Activated B cell treated with CpG ODN at 0.5 μM for 24 hours (primary cell): ENCODE measurements around the gene RAB6B. TPM values are rescaled to one million over a fixed set of nuclear protein-coding genes. Genes with fewer than 3 reads are reported as not detected.

Source experiments
- ATAC-seq: fragments of 200-7000 bp; cut with Tn5 transposase; one replicate; pipeline ENCODE4 v1.10.0; 2021; ENCODE audit warnings: low read depth, mild to moderate bottlenecking, moderate library complexity
- CTCF ChIA-PET: fragments of 350-600 bp; sonication (Branson Sonifier 250); formaldehyde crosslinking; loops from one replicate; lab custom pipeline; 2021; ENCODE audit warnings: antibody characterized with exemption; lab: Charles Lee
- POLR2A ChIA-PET: fragments of 350-600 bp; sonication (Branson Sonifier 250); formaldehyde crosslinking; loops from one replicate; lab custom pipeline; 2021; ENCODE audit warnings: antibody characterized with exemption; lab: Charles Lee
- DNase-seq: peaks from one replicate; pipeline ENCODE4 v3.0.0; 2022
- H3K27ac Mint-ChIP-seq: one replicate; pipeline ENCODE4 v1.8.0; 2020; ENCODE audit warnings: mixed read lengths
- H3K27me3 Mint-ChIP-seq: one replicate; pipeline ENCODE4 v1.8.0; 2021; ENCODE audit warnings: mixed read lengths
- H3K36me3 Mint-ChIP-seq: one replicate; pipeline ENCODE4 v1.8.0; 2021; ENCODE audit warnings: low read depth, mixed read lengths
- H3K4me1 Mint-ChIP-seq: one replicate; pipeline ENCODE4 v1.8.0; 2021; ENCODE audit warnings: mixed read lengths
- H3K4me3 Mint-ChIP-seq: one replicate; pipeline ENCODE4 v1.8.0; 2020; ENCODE audit warnings: mild to moderate bottlenecking, mixed read lengths
- H3K9me3 Mint-ChIP-seq: one replicate; pipeline ENCODE4 v1.8.0; 2020; ENCODE audit warnings: mixed read lengths
- intact Hi-C: fragments of 100-400 bp; cut with micrococcal nuclease; formaldehyde crosslinking; loops from one replicate; pipeline ENCODE4 v1.15.1; 2024
- total RNA-seq: library from RNA; stranded (reverse); gene quantifications from 2 replicates; pipeline ENCODE4 v1.2.3, GENCODE V29; 2022
- TF ChIP-seq, protein P1 (sequence below): fragments of 200-600 bp; IDR thresholded peaks from one replicate; pipeline ENCODE4 v1.8.0; 2022; ENCODE audit warnings: antibody characterized with exemption, mild to moderate bottlenecking

RAB6B gene
- total RNA-seq, 1 donor from 2014 or later: not detected

DNA sequence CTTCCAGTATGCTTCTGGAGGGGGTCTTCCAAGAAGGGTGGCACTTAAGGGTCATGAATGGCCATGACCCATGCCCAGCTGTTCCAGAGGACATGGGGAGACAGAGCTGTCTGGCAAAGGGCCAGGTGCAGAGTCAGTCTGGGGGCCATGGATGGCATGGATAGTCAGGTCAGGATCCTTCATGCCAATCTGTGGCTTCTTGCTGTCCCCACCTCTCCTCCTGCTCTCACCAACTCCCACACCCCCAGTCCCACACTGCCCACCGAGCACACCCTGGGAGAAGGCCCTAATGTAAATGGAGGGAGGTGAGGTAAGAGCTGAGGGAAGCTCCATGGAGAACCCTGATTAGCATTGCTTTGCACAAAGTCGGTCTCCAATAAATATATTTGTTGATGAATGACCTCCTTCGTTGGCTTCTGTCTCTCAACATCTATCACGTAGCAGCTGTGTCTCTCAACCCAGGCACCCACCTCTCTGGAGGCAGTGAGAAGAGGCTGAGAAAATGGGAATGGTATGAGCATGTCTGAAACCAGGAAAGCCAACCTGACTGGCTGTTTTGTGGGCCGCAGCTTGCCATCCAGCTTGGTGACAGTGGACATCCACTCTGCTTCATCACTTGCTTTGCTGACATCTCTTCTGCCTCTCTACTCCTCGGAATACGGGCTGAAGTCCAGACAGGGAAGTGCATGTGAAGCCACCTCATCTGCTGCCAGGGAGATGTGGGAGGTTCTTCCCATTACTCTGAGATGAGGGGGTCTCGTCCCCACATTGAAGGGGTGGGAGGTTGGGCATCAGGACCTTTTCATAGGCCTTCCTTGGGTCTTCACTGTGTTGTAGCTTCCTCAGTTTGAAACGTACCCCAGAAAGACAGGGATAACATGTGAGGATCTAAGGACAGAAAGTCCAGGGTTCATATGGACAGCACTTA lies 37.7 kb upstream of the RAB6B start:
- ATAC-seq (no peak), DNase-seq (no peak)
- ChIA-PET CTCF (no interaction called here), POLR2A (no interaction called here)
- peaks cover 7% of the 10 kb centered on the region for H3K27me3 Mint-ChIP-seq
- no peaks in the 10 kb centered on the region for H3K36me3 Mint-ChIP-seq
- TF ChIP-seq, protein P1, sequence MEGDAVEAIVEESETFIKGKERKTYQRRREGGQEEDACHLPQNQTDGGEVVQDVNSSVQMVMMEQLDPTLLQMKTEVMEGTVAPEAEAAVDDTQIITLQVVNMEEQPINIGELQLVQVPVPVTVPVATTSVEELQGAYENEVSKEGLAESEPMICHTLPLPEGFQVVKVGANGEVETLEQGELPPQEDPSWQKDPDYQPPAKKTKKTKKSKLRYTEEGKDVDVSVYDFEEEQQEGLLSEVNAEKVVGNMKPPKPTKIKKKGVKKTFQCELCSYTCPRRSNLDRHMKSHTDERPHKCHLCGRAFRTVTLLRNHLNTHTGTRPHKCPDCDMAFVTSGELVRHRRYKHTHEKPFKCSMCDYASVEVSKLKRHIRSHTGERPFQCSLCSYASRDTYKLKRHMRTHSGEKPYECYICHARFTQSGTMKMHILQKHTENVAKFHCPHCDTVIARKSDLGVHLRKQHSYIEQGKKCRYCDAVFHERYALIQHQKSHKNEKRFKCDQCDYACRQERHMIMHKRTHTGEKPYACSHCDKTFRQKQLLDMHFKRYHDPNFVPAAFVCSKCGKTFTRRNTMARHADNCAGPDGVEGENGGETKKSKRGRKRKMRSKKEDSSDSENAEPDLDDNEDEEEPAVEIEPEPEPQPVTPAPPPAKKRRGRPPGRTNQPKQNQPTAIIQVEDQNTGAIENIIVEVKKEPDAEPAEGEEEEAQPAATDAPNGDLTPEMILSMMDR: no peak
- no peaks in the 10 kb centered on the region for H3K4me1 Mint-ChIP-seq
- H3K27ac Mint-ChIP-seq: no peak overlapping the region
- no peaks in the 10 kb centered on the region for H3K9me3 Mint-ChIP-seq
- intact Hi-C loops: no loop called here
- no peak overlapping the region for H3K4me3 Mint-ChIP-seq

DNA sequence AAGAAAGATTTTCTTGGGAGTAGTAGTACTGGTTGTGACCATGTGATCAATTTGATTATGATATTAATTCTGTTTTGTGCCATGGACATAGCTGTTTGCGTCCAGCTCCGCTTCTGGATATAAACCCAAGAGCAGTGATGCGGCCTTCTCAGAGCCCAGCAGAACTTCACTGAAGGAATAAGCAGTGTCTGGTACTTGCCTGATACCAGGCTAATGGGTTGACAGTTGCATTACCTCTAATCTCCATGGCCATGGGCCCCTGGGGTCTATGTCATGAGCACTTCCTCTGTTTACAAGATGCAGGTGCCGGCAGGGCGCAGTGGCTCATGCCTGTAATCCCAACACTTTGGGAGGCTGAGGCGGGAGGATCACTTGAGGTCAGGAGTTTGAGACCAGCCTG lies 36.3 kb upstream of the RAB6B start:
- ChIA-PET CTCF (interaction anchor here (1.2 to 1.4 kb wide), 2 partner anchors 269 to 1205 kb away, joined by 3 to 4 read pairs; no protein-coding TSS in a partner anchor), POLR2A (no interaction called here)
- no peak for ATAC-seq
- TF ChIP-seq, protein P1: no peak
- H3K9me3 Mint-ChIP-seq: no peaks in the 10 kb centered on the region
- no peaks in the 10 kb centered on the region for H3K36me3 Mint-ChIP-seq
- DNase-seq: no peak
- peaks cover 8% of the 10 kb centered on the region for H3K27me3 Mint-ChIP-seq
- intact Hi-C loops: no loop called here
- no peak overlapping the region for H3K4me3 Mint-ChIP-seq
- no peak overlapping the region for H3K27ac Mint-ChIP-seq
- peaks cover 9% of the 10 kb centered on the region for H3K4me1 Mint-ChIP-seq

DNA sequence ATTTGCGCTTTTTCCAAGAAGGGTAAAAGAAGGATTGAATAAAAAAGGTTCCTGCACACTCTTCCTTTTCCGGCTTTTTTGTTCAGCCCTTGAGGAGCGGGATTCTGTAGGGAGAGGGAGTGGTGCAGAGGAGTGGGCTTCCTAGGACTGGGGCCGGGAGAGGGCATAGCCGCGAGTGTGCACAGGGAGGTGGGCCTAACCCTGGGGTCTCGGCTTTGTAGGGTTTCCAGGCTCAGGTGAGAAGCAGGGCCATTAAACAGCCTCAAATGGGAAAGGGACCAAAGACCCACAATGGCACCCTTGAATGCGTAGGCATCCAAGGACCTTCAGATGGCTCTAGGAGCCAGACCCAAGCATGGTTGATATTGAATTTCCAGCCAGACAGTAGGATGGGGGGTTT lies 35.4 kb upstream of the RAB6B start:
- intact Hi-C loops: no loop called here
- Mint-ChIP-seq H3K27ac (no peak overlapping the region), H3K36me3 (no peaks in the 10 kb centered on the region), H3K27me3 (peaks cover 13% of the 10 kb centered on the region), H3K4me1 (peaks cover 9% of the 10 kb centered on the region), H3K4me3 (no peak overlapping the region), H3K9me3 (no peaks in the 10 kb centered on the region)
- TF ChIP-seq, protein P1: no peak
- ATAC-seq (no peak), DNase-seq (no peak)
- POLR2A ChIA-PET: no interaction called here
- CTCF ChIA-PET: interaction anchor here (1.0 to 1.2 kb wide), 2 partner anchors 15 to 1204 kb away, joined by 3 to 4 read pairs; no protein-coding TSS in a partner anchor

DNA sequence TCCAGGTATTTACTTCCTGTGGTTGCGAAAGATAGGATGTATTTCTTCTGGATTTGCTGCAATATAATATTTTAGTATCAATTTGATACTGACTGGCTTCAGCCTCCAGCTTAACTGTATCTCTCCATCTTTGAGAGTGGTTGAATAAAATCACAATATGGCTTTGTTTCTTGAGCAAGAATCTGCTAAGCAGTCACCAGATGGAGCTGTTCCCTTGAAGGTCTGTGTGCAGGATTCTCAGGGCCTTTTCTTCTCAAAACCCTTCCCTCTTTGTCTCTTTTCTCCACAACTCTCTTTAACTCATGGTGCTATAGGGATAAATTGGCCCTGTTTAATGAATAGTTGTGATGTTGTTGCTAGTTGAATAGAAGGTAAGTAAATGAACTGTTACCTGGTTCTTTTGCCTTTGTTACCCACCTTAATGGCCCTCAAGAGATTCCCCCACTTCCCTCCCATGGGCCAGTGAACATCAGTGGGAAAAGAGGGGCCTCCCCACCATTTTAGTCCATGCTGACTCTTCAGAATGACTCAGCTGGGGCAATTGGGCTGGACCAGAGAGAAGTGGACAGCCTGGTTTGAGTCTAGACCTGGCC lies 34.8 kb upstream of the RAB6B start:
- Mint-ChIP-seq H3K4me3 (no peak overlapping the region), H3K27ac (no peak overlapping the region), H3K4me1 (peaks cover 9% of the 10 kb centered on the region), H3K9me3 (no peaks in the 10 kb centered on the region), H3K36me3 (no peaks in the 10 kb centered on the region), H3K27me3 (peaks cover 13% of the 10 kb centered on the region)
- TF ChIP-seq, protein P1: no peak
- intact Hi-C loops: no loop called here
- ChIA-PET POLR2A (no interaction called here), CTCF (interaction anchor here (1.0 kb wide), 1 partner anchor 16 kb away, joined by 4 read pairs; no protein-coding TSS in a partner anchor)
- DNase-seq: no peak
- no peak for ATAC-seq
